ENCODE measurements around the gene RCAN2.

GRCh38 chr6:46207174-46207573 lies 284.1 kb downstream of the RCAN2 start:
- TF ChIP-seq CTCF (IDR thresholded peaks at IDR 0.05; ENCODE audit: insufficient read depth, low read length) (no peak), POLR2AphosphoS5 (IDR thresholded peaks at IDR 0.05; ENCODE audit: low read depth) (no peak), REST (IDR thresholded peaks at IDR 0.05; ENCODE audit: insufficient replicate concordance, low read depth) (no peak), GABPA (IDR thresholded peaks at IDR 0.05; ENCODE audit: low read depth) (no peak), SPI1 (IDR thresholded peaks at IDR 0.05; ENCODE audit: borderline replicate concordance, low read depth) (no peak)

All from HL-60 (cell line).